ENCODE data around the gene DAP. TPM values are rescaled to one million over a fixed set of nuclear protein-coding genes. Genes with fewer than 3 reads are reported as not detected.

Gene DAP
- total and polyA plus RNA-seq, 2 of the 13 experiments (the other 11 are each of a cell fraction or from before 2014, with no cell fraction given) = 22.0 to 57.5 TPM

GRCh38 chr5:10682801-10683525 is 78.1 kb downstream of the DAP start (continued):
- no peak for TF ChIP-seq ZBED4 (CRISPR knock-in tag; IDR thresholded peaks at IDR 0.05; ENCODE audit: borderline replicate concordance)
- no peak for TF ChIP-seq FOXK1 (CRISPR knock-in tag; IDR thresholded peaks at IDR 0.05; ENCODE audit: borderline replicate concordance, low read depth)
- no peak for TF ChIP-seq NAIF1 (CRISPR knock-in tag; IDR thresholded peaks at IDR 0.05; ENCODE audit: borderline replicate concordance)
- TF ChIP-seq EP300 (IDR thresholded peaks at IDR 0.05; ENCODE audit: low read depth in 2 of 2, low read length in 2 of 2) = no peak
- TF ChIP-seq EP300 (CRISPR knock-in tag; IDR thresholded peaks at IDR 0.05; ENCODE audit: borderline replicate concordance) = no peak
- no peak for TF ChIP-seq PATZ1 (CRISPR knock-in tag; IDR thresholded peaks at IDR 0.05)
- TF ChIP-seq, protein P1, sequence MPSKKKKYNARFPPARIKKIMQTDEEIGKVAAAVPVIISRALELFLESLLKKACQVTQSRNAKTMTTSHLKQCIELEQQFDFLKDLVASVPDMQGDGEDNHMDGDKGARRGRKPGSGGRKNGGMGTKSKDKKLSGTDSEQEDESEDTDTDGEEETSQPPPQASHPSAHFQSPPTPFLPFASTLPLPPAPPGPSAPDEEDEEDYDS (CRISPR knock-in tag; IDR thresholded peaks at IDR 0.05) = no peak
- TF ChIP-seq, protein P2, sequence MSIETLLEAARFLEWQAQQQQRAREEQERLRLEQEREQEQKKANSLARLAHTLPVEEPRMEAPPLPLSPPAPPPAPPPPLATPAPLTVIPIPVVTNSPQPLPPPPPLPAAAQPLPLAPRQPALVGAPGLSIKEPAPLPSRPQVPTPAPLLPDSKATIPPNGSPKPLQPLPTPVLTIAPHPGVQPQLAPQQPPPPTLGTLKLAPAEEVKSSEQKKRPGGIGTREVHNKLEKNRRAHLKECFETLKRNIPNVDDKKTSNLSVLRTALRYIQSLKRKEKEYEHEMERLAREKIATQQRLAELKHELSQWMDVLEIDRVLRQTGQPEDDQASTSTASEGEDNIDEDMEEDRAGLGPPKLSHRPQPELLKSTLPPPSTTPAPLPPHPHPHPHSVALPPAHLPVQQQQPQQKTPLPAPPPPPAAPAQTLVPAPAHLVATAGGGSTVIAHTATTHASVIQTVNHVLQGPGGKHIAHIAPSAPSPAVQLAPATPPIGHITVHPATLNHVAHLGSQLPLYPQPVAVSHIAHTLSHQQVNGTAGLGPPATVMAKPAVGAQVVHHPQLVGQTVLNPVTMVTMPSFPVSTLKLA (IDR thresholded peaks at IDR 0.05) = no peak
- no peak for TF ChIP-seq PAWR (CRISPR knock-in tag; IDR thresholded peaks at IDR 0.05; ENCODE audit: borderline replicate concordance)
- TF ChIP-seq ZNF557 (CRISPR knock-in tag; IDR thresholded peaks at IDR 0.05) = no peak
- TF ChIP-seq TP53 (CRISPR knock-in tag; conservative IDR thresholded peaks at IDR 0.05) = no peak
- TF ChIP-seq ZSCAN12 (CRISPR knock-in tag; IDR thresholded peaks at IDR 0.05) = no peak
- TF ChIP-seq REL (CRISPR knock-in tag; conservative IDR thresholded peaks at IDR 0.05) = no peak
- TF ChIP-seq HMG20B (CRISPR knock-in tag; conservative IDR thresholded peaks at IDR 0.05) = no peak
- no peak for TF ChIP-seq ZNF143 (CRISPR knock-in tag; IDR thresholded peaks at IDR 0.05)
- no peak for TF ChIP-seq SIN3B (IDR thresholded peaks at IDR 0.05; ENCODE audit: low read length)
- TF ChIP-seq FOXO1 (CRISPR knock-in tag; IDR thresholded peaks at IDR 0.05) = no peak

Data from HepG2 (cell line).